AG09309 (cell line): ENCODE measurements around the gene MED26.
"Not testable (repeated sequence)": the region's sequence is repeated elsewhere in the genome, so short reads cannot be mapped to it uniquely, and the experiment has no call there.

Experiments
- DNase-seq: peaks from one replicate; pipeline ENCODE4 v3.0.0-alpha.2; 2010; ENCODE audit warnings: low read depth
- H3K4me3 ChIP-seq: 2 replicates; pipeline ENCODE4 v1.5.1; 2011; ENCODE audit warnings: mild to moderate bottlenecking, low read depth, low read length, moderate library complexity; ENCODE audit not compliant: control insufficient read depth
- TF ChIP-seq, protein P1 (sequence below): IDR thresholded peaks from 2 replicates; pipeline ENCODE4 v1.5.1; 2011; ENCODE audit warnings: mild to moderate bottlenecking, low read depth, low read length, inconsistent platforms; ENCODE audit not compliant: insufficient read depth, control insufficient read depth; ENCODE audit errors: missing control alignments

MED26 gene

DNA sequence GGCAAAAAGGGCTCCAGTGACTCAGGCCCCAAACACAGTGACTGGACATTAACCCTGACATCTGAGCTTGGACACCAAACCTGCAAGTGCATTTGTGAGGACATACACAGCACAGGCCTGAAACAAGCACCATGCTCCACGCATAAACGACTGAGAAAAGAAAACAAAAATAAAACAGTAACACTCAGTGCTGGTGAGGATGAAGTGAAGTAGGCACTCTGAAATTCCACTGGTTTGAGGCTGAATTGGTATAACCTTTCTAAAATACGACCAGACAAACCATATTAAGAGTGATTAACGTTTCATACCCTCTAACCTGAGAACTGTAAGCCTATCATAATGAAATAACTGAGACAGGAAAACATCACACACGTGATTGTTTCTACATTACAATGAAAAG, 61.3 kb downstream of the MED26 start:
- TF ChIP-seq, protein P1, sequence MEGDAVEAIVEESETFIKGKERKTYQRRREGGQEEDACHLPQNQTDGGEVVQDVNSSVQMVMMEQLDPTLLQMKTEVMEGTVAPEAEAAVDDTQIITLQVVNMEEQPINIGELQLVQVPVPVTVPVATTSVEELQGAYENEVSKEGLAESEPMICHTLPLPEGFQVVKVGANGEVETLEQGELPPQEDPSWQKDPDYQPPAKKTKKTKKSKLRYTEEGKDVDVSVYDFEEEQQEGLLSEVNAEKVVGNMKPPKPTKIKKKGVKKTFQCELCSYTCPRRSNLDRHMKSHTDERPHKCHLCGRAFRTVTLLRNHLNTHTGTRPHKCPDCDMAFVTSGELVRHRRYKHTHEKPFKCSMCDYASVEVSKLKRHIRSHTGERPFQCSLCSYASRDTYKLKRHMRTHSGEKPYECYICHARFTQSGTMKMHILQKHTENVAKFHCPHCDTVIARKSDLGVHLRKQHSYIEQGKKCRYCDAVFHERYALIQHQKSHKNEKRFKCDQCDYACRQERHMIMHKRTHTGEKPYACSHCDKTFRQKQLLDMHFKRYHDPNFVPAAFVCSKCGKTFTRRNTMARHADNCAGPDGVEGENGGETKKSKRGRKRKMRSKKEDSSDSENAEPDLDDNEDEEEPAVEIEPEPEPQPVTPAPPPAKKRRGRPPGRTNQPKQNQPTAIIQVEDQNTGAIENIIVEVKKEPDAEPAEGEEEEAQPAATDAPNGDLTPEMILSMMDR: no peak
- DNase-seq: no peak
- H3K4me3 ChIP-seq: no peak overlapping the region

DNA sequence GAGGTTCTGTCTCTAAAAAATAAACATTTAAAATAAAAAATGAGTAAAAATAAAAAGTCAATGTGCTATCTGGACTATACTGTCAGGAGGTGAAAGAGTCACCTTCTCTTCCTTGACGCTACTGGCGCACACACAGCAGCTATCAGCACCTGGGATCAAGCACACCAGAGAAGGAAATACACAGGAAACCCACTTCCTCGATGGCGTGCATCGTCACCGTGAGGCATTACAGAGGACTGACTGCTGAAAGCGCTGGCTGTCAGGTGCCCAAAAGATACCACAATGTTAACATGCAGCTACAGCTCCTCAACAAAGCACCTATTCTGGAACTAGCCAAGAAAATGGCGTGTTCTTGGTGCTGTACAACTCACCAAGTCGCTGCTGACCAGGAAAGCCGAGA, 61.8 kb downstream of the MED26 start:
- no peak for DNase-seq
- TF ChIP-seq, protein P1: no peak
- H3K4me3 ChIP-seq: no peak overlapping the region

DNA sequence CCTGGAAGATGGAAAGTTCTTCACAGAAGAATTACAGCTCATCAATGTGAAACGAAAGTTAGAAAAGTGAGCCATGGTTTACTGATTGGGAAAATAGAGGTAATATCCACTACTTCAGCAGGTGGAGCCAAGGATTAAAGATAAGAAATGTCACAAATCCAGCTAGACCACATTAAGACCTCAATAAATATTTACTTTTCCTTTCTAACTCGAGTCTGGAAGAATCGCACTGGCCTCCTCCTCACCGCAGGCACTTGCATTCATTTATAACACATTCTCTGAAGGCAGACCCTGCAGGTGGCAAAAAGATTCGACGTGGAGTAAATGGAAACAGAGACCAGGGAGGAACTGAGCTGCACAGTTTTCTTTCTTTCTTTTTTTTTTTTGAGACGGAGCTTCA, 63.2 kb downstream of the MED26 start:
- DNase-seq: no peak
- H3K4me3 ChIP-seq: no peak overlapping the region
- TF ChIP-seq, protein P1: no peak

DNA sequence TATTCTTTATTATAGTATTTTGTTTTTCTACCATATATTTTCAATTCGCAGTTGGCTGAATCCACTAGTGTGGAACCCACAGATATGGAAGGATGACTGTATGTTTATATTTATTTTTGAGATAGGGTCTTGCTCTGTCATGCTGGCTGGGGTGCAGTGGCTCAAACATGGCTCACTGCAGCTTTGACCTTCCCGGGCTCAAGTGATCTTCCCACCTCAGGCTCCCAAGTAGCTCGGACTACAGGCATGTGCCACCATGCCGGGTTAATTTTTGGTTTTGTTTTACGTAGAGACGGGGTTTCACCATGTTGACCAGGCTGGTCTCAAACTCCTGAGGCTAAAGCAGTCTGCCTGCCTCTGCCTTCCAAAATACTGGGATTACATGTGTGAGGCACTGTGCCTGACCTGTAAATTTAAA, 65.4 kb downstream of the MED26 start:
- no peak for DNase-seq
- TF ChIP-seq, protein P1: no peak
- H3K4me3 ChIP-seq: no peak overlapping the region

DNA sequence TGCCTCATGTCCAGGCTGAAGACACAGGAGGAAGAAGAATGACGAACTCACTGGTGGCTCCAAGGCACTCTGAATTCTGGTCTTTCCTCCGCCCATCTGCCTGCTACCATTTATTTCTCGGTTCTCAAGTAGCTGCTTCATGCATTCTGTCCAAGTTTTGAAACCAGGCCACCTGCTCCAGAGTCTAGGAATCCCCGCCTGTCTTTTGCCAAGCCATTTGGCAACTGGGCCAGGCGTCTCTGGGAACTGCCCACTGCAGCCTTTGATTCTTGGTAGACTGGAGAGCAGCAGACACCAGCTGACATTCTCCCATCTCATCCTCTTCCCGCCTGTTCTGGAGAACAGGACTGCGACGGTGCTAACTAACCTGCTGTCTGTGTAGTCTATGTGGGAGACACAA, 66.6 kb downstream of the MED26 start:
- no peak for DNase-seq
- H3K4me3 ChIP-seq: no peak overlapping the region

DNA sequence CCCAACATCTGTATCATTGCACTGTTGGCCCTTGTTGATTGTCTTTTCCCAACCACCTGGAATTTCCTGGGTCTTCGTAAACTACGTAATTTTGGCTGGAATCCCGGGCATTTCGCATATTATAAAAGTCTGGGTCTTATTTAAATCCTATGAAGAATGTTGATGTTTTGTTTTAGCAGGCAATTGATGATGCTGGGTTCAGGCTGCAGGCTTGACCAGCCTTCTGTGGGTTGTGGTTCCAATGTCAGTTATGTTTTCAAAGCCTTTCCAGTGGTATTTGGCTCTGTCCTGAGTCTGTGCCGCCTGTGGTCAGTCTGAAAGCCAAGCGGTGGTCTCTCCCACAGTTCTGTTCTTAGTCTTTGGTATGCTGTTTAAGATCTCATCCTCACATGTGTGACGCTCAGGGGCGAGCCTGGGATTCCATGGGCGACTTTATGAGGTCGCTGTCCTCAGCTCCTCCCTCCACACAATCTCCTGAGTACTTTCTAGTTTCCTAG, 68.2 kb downstream of the MED26 start:
- H3K4me3 ChIP-seq: no peak overlapping the region
- DNase-seq: no peak
- TF ChIP-seq, protein P1: no peak

More for the DNA sequence above, 66.6 kb downstream of the MED26 start:
- TF ChIP-seq, protein P1: no peak

DNA sequence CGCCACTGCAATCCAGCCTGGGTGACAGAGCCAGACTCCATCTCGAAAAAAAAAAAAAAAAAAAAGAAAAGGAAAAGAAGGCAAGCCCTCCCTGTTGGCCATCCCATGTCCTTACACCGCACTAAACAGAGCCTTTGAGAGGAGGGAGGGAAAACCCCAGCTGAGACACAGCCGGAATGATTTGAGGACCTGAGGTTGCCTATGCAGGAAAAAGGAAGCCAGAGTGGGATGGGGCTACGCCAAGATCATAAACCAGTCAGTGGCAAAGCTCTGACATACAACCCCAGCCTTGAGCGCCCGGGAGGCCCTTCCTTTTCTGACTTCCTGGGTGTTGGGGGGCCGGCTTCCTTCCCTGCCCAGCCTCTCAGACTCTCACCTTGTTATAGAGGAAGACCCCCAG, 73.2 kb downstream of the MED26 start:
- TF ChIP-seq, protein P1: no peak
- no peak overlapping the region for H3K4me3 ChIP-seq
- DNase-seq: no peak

DNA sequence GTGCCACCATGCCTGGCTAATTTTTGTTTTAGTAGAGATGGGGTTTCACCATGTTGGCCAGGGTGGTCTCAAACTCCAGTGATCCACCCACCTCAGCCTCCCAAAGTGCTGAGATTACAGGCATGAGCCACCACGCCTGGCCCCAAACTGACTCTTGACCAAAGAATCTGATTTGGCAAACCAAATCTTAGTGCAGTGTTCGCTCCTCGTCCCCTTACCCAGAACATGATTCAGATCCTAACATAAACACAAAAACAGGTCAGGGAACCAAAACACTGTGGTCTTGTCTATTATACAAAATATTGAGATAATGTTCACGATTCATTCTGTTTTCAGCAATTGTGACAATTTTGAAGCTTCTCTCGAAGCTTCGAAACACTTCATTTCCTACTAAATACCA, 76.1 kb downstream of the MED26 start:
- H3K4me3 ChIP-seq, DNase-seq: not testable (repeated sequence)
